RWPE1 (cell line): ENCODE data around the gene UGT1A6.

ENCODE experiments used
- CTCF ChIA-PET: fragments of 350-600 bp; sonication (Branson Sonifier 250); formaldehyde crosslinking; extraction: SDS; loops from one replicate; lab custom pipeline; 2021; lab: Yijun Ruan, JAX
- POLR2A ChIA-PET: fragments of 400-600 bp; formaldehyde crosslinking; extraction: SDS; loops from one replicate; lab custom pipeline; 2020; ENCODE audit warnings: antibody characterized with exemption; ENCODE audit not compliant: low non-redundant PET; lab: Yijun Ruan, JAX
- DNase-seq: peaks from one replicate; pipeline ENCODE4 v3.0.0; 2012; ENCODE audit warnings: low spot score
- H3K27ac ChIP-seq: fragments of 450-650 bp; 2 replicates; pipeline ENCODE4 v1.5.1; 2017
- CTCF ChIP-seq: fragments of 450-650 bp; conservative IDR thresholded peaks from 2 replicates; pipeline ENCODE4 v1.5.1; 2017; ENCODE audit warnings: low read depth, mild to moderate bottlenecking

Gene UGT1A6

GRCh38 chr2:233815861-233816260, 123.2 kb downstream of the UGT1A6 start:
- no peak for TF ChIP-seq CTCF
- H3K27ac ChIP-seq = no peak overlapping the region
- ChIA-PET POLR2A (no interaction called here), CTCF (no interaction called here)
- DNase-seq = no peak

- no peak overlapping the region for H3K27ac ChIP-seq
- ChIA-PET CTCF (no interaction called here), POLR2A (no interaction called here)
- DNase-seq = no peak
- no peak for TF ChIP-seq CTCF
Measured at GRCh38 chr2:233816334-233816733, 123.6 kb downstream of the UGT1A6 start.

GRCh38 chr2:233816771-233817170, 124.1 kb downstream of the UGT1A6 start:
- no peak for TF ChIP-seq CTCF
- no peak overlapping the region for H3K27ac ChIP-seq
- DNase-seq = no peak
- ChIA-PET POLR2A (no interaction called here), CTCF (no interaction called here)

- no peak overlapping the region for H3K27ac ChIP-seq
- POLR2A ChIA-PET = no interaction called here
- no peak for DNase-seq
Measured at GRCh38 chr2:233817361-233817911, 124.7 kb downstream of the UGT1A6 start.

GRCh38 chr2:233817995-233818638, 125.4 kb downstream of the UGT1A6 start:
- CTCF ChIA-PET = no interaction called here
- POLR2A ChIA-PET = no interaction called here
- DNase-seq = no peak
- no peak for TF ChIP-seq CTCF
- H3K27ac ChIP-seq = no peak overlapping the region

More at GRCh38 chr2:233817361-233817911, 124.7 kb downstream of the UGT1A6 start:
- CTCF ChIA-PET = no interaction called here
- TF ChIP-seq CTCF = no peak

- POLR2A ChIA-PET = no interaction called here
- H3K27ac ChIP-seq = no peak overlapping the region
- CTCF ChIA-PET = no interaction called here
Measured at GRCh38 chr2:233818639-233819621, 126.2 kb downstream of the UGT1A6 start.

More at GRCh38 chr2:233818639-233819621, 126.2 kb downstream of the UGT1A6 start:
- DNase-seq = no peak
- no peak for TF ChIP-seq CTCF
